Measurements from ENCODE around the gene AGPS. TPM values are rescaled to one million over a fixed set of nuclear protein-coding genes. Genes with fewer than 3 reads are reported as not detected.

AGPS gene
- total RNA-seq, 2 donors from 2014 or later: 26.2 to 27.7 TPM

DNA sequence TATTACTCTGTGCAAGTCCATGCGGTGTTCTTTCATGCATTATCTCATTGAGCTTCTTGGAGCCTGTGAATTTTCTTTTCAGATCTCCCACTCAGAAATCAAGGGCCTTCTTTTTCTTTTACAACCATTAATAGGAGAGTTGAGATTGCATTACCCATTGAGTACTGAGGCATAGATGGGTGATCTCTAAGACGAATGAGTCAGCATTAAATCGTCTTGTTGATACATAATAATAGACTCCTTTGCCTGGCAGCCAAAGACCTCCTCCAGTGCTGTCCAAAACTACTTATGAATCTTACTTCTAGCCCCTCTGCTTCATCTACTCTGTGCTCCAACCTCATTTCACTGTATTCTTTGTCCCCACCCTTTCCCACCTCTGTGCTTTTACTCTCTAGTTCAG lies 180.5 kb downstream of the AGPS start:
- peaks cover 15% of the 10 kb centered on the region for H3K27me3 Mint-ChIP-seq
- no peak overlapping the region for H3K4me3 Mint-ChIP-seq
- ATAC-seq: no peak
- H3K36me3 Mint-ChIP-seq (ENCODE audit: low read depth): peaks cover 3% of the 10 kb centered on the region
- no peaks in the 10 kb centered on the region for H3K4me1 Mint-ChIP-seq
- DNase-seq: no peak
- no peaks in the 10 kb centered on the region for H3K9me3 ChIP-seq (ENCODE audit: control insufficient read depth, low read length, poor library complexity, severe bottlenecking)
- no peak overlapping the region for H3K27ac Mint-ChIP-seq

DNA sequence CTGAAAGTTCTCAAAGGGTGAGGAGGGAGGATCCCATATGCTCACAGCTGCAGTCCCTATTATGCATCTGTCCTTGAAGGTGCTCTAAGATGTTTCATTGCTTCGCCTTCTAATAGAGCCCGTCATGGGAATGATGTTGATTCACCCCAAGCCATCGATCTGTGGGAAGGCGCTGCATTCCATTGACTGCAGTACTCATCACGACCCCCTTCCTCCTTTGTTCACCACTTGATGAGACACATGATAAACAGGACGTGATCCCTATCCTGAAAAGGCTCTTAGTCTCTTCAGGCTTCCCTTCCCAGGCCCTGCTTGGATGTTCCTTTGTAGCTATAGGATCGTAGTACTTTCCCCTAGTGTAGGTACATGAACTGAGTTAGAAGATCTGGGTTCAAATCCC lies 181.8 kb downstream of the AGPS start:
- Mint-ChIP-seq H3K4me3 (no peak overlapping the region), H3K27ac (no peak overlapping the region), H3K27me3 (peaks cover 15% of the 10 kb centered on the region), H3K36me3 (ENCODE audit: low read depth) (peaks cover 3% of the 10 kb centered on the region), H3K4me1 (no peaks in the 10 kb centered on the region)
- no peaks in the 10 kb centered on the region for H3K9me3 ChIP-seq (ENCODE audit: control insufficient read depth, low read length, poor library complexity, severe bottlenecking)
- no peak for DNase-seq
- ATAC-seq: no peak

DNA sequence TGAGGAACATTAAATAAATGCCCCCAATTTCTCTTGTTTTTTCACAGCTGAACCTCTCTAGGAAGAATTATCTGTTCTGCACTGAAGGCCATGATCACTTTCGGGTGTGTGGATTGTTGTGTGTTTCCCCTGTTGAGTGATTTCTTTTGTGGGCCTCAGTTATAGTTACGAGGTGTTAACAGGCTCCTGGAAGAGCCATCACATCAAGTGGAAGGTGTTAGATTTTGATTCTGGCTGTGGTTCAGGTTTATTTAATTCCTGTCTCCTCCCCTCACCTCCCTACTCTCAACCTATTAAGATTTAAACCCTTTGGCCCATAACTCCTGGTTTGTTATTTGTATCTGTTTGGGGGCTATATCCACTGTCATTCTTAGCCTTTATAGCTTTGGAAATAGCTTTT lies 182.8 kb downstream of the AGPS start:
- DNase-seq (no peak), ATAC-seq (no peak)
- no peak overlapping the region for H3K4me3 Mint-ChIP-seq
- peaks cover 17% of the 10 kb centered on the region for H3K27me3 Mint-ChIP-seq
- H3K4me1 Mint-ChIP-seq: no peaks in the 10 kb centered on the region
- peaks cover 3% of the 10 kb centered on the region for H3K36me3 Mint-ChIP-seq (ENCODE audit: low read depth)
- no peak overlapping the region for H3K27ac Mint-ChIP-seq
- H3K9me3 ChIP-seq (ENCODE audit: control insufficient read depth, low read length, poor library complexity, severe bottlenecking): no peaks in the 10 kb centered on the region

DNA sequence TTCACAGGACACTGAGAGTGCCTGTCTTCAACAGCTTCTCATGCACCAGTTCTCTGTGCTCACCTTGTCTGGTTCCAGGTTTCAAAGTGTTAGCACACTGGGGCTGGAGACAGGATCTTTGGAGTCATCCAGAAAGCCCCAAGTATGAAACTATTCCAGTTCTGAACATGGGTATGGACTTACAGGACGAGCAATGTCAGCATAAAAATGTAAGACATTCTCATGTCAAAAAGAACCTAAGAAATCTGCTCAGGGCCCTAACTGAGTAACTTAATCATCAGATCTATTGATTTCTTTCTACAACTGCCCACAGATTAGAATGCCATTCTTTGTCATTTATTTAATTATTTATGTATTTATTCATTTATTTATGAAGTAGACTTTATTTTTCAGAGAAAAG lies 184.5 kb downstream of the AGPS start:
- no peaks in the 10 kb centered on the region for H3K9me3 ChIP-seq (ENCODE audit: control insufficient read depth, low read length, poor library complexity, severe bottlenecking)
- Mint-ChIP-seq H3K36me3 (ENCODE audit: low read depth) (peaks cover 4% of the 10 kb centered on the region), H3K27ac (no peak overlapping the region), H3K4me3 (no peak overlapping the region), H3K27me3 (peaks cover 13% of the 10 kb centered on the region), H3K4me1 (no peaks in the 10 kb centered on the region)
- ATAC-seq: no peak
- DNase-seq: no peak

DNA sequence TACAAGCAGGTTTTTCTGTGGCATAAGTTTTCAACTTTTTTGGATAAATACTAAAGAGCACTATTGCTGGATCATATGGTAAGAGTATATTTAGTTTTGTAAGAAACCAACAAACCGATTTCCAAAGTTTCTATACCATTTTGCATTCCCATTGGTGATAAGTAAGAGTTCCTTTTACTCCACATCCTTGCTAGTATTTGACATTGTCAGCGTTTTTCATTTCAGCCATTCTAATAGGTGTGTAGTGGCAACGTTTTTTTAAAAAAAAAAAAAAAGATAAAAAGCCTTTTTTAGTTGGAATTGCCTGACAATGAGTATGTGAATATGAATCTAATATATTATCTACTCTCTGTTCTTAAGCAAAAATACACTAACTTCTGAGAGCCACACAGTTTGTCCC lies 185.9 kb downstream of the AGPS start:
- no peaks in the 10 kb centered on the region for H3K9me3 ChIP-seq (ENCODE audit: control insufficient read depth, low read length, poor library complexity, severe bottlenecking)
- Mint-ChIP-seq H3K4me3 (no peak overlapping the region), H3K27ac (no peak overlapping the region), H3K27me3 (peaks cover 21% of the 10 kb centered on the region), H3K36me3 (ENCODE audit: low read depth) (peaks cover 4% of the 10 kb centered on the region), H3K4me1 (no peaks in the 10 kb centered on the region)
- DNase-seq: no peak
- no peak for ATAC-seq

DNA sequence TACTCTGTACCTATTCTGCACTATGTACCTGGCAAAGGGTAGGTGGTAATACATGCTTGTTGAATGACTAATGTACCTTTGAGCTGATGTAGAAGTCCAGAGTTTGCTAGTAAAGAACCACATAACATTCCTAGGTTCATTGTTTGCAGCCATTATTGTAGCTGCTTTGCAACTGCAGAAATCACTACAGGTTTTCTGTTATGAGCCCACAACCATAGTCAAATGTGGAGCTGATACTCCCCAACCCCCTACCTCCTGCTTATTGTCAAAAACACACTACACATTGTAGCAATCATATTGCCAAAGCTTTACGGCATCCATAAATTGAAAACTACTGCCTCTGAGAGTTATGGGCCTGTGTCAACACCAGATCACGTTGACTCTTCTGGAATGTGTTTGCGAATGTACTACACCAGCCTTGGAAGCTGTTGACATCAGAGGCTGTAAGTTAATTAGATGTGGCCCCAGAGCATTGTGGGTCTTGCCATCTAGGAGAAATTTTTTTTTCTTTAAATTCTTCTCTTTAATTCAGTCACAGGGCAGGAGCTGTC lies 187.0 kb downstream of the AGPS start:
- H3K4me3 Mint-ChIP-seq: no peak overlapping the region
- no peaks in the 10 kb centered on the region for H3K9me3 ChIP-seq (ENCODE audit: control insufficient read depth, low read length, poor library complexity, severe bottlenecking)
- DNase-seq (no peak), ATAC-seq (no peak)
- peaks cover 26% of the 10 kb centered on the region for H3K27me3 Mint-ChIP-seq
- H3K27ac Mint-ChIP-seq: no peak overlapping the region
- no peaks in the 10 kb centered on the region for H3K4me1 Mint-ChIP-seq
- peaks cover 2% of the 10 kb centered on the region for H3K36me3 Mint-ChIP-seq (ENCODE audit: low read depth)

DNA sequence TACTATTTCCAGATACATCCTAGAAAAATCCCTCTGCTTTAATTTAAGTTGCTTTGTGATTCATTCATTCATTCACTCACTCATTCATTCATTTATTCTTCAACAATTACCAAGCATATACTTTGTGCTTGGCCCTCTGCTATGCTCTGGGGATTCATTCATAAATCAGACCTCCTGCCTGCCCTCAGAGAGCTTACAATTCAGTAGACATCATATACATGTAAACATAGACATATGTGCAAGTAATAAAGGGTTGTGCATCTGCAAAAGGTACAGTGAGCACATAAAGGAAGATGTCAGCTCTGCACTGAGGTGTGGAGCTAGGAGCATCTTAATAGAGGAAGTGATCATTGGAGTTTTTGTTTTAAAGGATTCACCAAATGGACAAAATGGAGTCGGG lies 189.4 kb downstream of the AGPS start:
- no peak for ATAC-seq
- Mint-ChIP-seq H3K4me3 (no peak overlapping the region), H3K4me1 (peaks cover 3% of the 10 kb centered on the region), H3K27me3 (peaks cover 21% of the 10 kb centered on the region), H3K36me3 (ENCODE audit: low read depth) (peaks cover 2% of the 10 kb centered on the region), H3K27ac (no peak overlapping the region)
- no peaks in the 10 kb centered on the region for H3K9me3 ChIP-seq (ENCODE audit: control insufficient read depth, low read length, poor library complexity, severe bottlenecking)
- DNase-seq: no peak

DNA sequence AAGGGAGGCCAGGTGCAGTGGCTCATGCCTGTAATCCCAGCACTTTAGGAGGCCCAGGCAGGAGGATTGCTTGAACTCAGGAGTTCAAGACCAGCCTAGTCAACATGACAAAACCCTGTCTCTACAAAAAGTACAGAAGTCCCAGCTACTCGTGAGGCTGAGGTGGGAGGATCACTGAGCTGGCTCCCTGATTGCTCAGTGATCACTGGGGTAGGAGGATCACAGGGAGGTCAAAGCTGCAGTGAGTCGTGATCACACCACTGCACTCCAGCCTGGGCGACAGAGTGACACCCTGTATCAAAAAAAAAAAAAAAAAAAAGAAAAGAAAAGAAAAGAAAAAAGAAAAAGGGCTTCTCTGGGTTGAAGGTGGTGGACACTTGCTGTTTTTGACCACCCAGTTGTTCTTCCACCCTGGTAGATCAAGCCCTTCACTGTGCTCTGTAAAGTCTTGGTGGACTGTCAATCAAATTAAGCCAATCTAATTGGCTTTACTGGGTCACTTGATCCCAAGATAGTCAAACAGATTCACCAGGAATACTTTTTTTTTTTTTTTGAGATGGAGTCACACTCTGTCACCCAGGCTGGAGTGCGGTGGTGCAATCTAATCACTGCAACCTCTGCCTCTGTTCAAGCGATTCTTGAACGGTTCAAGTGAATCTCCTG lies 191.6 kb downstream of the AGPS start:
- ATAC-seq (no peak), DNase-seq (no peak)
- Mint-ChIP-seq H3K36me3 (ENCODE audit: low read depth) (peaks cover 2% of the 10 kb centered on the region), H3K4me3 (no peak overlapping the region), H3K27ac (no peak overlapping the region), H3K27me3 (peaks cover 21% of the 10 kb centered on the region), H3K4me1 (peaks cover 3% of the 10 kb centered on the region)
- no peaks in the 10 kb centered on the region for H3K9me3 ChIP-seq (ENCODE audit: control insufficient read depth, low read length, poor library complexity, severe bottlenecking)

DNA sequence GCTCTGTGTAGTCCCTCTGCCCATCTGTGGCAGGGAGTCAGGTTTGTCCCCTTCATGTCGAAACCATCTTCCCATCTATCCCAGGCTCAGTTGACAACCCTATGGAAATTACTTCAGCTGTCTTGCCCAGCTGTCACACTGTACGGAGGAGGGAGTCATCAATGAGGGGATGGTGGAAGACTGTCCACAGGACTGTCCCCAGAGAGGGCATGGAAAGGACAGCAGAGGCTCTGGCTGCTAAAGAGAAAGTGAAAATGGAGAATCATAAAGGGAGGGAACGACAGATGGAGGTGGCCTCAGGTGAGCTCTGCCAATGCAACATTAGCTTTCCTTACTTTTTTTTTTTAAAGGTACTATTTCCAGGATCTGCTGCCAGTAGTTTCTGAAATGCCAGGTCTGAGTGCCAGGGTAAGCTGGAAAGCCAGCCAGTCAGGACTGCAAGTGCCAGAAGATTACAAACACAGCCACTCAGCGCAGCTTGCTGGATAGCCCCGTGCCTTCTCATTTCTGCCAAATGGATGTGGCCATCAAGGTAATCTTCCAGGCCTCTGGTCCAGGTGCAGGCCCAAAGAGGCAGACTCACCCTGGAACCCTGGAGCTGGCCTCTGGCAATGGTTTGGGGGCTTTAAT lies 192.8 kb downstream of the AGPS start:
- Mint-ChIP-seq H3K36me3 (ENCODE audit: low read depth) (peaks cover 2% of the 10 kb centered on the region), H3K4me3 (no peak overlapping the region), H3K27ac (no peak overlapping the region), H3K27me3 (peaks cover 24% of the 10 kb centered on the region), H3K4me1 (peaks cover 3% of the 10 kb centered on the region)
- ATAC-seq (no peak), DNase-seq (no peak)
- H3K9me3 ChIP-seq (ENCODE audit: control insufficient read depth, low read length, poor library complexity, severe bottlenecking): no peaks in the 10 kb centered on the region

DNA sequence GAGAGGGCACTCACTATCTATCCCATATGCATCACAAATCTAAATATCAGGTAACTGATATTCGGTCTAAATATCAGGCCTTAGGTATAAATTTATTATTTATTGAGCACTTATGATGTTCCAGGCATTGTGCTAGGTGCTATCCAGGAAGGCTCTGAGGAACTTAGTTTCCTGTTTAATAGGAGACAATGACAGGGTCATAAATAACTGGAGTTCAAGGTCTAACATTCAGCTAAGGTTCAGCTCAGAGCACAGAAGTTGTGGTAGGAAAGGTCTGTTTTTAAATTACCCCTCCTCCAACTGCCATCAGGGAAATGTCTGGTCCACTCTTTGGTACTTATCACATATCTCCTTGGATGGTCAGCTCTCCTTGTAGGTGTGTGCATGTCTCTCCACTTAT lies 193.6 kb downstream of the AGPS start:
- H3K27ac Mint-ChIP-seq: no peak overlapping the region
- H3K4me1 Mint-ChIP-seq: peaks cover 3% of the 10 kb centered on the region
- no peak for DNase-seq
- H3K9me3 ChIP-seq (ENCODE audit: control insufficient read depth, low read length, poor library complexity, severe bottlenecking): no peaks in the 10 kb centered on the region
- ATAC-seq: no peak
- no peak overlapping the region for H3K4me3 Mint-ChIP-seq
- peaks cover 25% of the 10 kb centered on the region for H3K27me3 Mint-ChIP-seq
- H3K36me3 Mint-ChIP-seq (ENCODE audit: low read depth): no peaks in the 10 kb centered on the region

DNA sequence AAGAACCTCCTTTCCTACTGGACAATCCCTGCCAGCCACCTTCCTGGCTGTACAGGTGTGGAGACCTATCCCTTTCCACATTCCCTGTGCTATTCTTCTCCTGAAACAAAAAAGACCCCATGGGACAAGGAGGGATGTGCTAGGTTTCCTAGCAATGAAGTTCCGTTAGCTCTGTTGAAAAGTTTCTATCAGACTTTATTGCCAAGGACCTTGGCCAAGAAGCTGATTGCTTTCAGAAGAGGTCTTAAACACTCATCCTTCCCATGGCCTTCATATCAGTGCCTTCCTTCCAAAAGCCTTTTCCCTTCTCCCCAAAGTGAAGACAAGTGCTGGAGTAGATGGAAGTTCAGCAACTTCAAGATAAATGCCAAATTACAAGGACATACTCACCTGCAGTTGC lies 194.8 kb downstream of the AGPS start:
- H3K36me3 Mint-ChIP-seq (ENCODE audit: low read depth): no peaks in the 10 kb centered on the region
- ATAC-seq (no peak), DNase-seq (no peak)
- H3K27ac Mint-ChIP-seq: no peak overlapping the region
- H3K27me3 Mint-ChIP-seq: peaks cover 28% of the 10 kb centered on the region
- no peak overlapping the region for H3K4me3 Mint-ChIP-seq
- no peaks in the 10 kb centered on the region for H3K9me3 ChIP-seq (ENCODE audit: control insufficient read depth, low read length, poor library complexity, severe bottlenecking)
- H3K4me1 Mint-ChIP-seq: peaks cover 3% of the 10 kb centered on the region

DNA sequence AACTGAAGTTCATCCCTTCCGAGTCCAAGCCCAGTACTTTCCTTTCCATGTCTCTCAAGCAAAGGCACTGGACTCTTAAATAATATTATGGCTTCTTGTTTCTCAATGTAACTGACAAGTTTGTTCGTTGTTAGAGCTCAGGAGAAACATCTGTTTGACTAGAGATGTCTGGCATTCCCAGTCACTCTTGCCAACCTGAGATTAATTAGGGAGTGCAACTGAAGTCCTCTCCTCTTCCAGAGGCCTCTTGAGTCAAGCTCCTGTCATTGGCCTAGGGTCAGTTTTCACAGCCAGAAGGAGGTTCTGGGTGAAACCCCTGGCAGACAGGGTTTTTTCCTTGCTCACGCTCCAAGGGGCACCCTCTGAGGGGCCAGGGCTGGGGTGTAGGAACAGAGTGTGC lies 196.1 kb downstream of the AGPS start:
- H3K4me3 Mint-ChIP-seq: no peak overlapping the region
- DNase-seq (no peak), ATAC-seq (no peak)
- no peaks in the 10 kb centered on the region for H3K9me3 ChIP-seq (ENCODE audit: control insufficient read depth, low read length, poor library complexity, severe bottlenecking)
- peaks cover 3% of the 10 kb centered on the region for H3K4me1 Mint-ChIP-seq
- peaks cover 29% of the 10 kb centered on the region for H3K27me3 Mint-ChIP-seq
- H3K36me3 Mint-ChIP-seq (ENCODE audit: low read depth): no peaks in the 10 kb centered on the region
- no peak overlapping the region for H3K27ac Mint-ChIP-seq

DNA sequence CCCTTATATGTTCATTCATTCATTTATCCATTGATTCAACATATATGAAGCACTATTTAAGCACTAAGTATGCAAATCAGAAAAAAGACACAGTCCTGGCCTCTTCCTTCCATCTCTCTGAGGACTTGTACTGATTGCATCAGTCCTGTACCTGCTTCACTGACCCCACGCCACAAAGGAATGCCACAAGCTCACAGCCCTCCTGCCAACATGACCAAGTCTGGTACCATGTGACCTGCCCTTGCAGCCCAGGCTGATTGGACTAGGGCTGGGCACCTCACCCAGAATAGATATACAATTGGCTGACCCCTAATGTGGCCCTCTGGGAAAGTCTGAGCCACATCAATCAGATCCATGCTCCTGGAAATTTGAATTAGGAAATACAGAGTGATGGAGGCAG lies 196.6 kb downstream of the AGPS start:
- DNase-seq (no peak), ATAC-seq (no peak)
- Mint-ChIP-seq H3K27ac (no peak overlapping the region), H3K4me1 (peaks cover 3% of the 10 kb centered on the region), H3K4me3 (no peak overlapping the region), H3K36me3 (ENCODE audit: low read depth) (no peaks in the 10 kb centered on the region), H3K27me3 (peaks cover 31% of the 10 kb centered on the region)
- no peaks in the 10 kb centered on the region for H3K9me3 ChIP-seq (ENCODE audit: control insufficient read depth, low read length, poor library complexity, severe bottlenecking)

DNA sequence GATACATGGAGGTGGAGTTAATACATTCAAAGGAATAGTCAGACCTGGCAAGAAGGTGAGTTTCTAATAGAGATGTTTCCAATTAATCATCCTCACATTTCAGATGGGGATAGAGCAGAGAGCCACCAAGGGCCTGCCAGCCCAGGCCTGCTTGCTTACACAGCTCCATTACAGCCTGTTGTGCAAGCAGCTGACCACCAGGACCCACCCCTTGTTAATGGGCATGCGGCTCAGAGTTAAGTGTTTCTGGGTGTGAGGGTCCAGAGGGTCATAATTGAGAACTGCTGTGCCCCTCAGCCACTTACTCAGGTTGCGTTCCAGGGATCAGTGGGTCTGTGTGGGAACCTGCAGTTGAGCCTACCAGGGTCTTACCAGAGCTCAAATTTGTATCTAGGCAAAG lies 199.8 kb downstream of the AGPS start:
- no peak for ATAC-seq
- Mint-ChIP-seq H3K27me3 (peaks cover 35% of the 10 kb centered on the region), H3K4me1 (no peaks in the 10 kb centered on the region), H3K36me3 (ENCODE audit: low read depth) (no peaks in the 10 kb centered on the region), H3K27ac (no peak overlapping the region), H3K4me3 (no peak overlapping the region)
- DNase-seq: no peak
- H3K9me3 ChIP-seq (ENCODE audit: control insufficient read depth, low read length, poor library complexity, severe bottlenecking): no peaks in the 10 kb centered on the region
